Neuronal stem cell (in vitro differentiated cells): ENCODE results near the gene SH3TC1.
A peak's percentile ranks its signal among the peaks of the same experiment; 100 is the strongest.

Experiments
- DNase-seq: peaks from one replicate; pipeline ENCODE4 v3.0.0-alpha.2; 2013; ENCODE audit warnings: low spot score
- H2AFZ ChIP-seq: one replicate; pipeline ENCODE4 v1.6.1; 2013; ENCODE audit warnings: mild to moderate bottlenecking, low read length, inconsistent platforms
- H2AK5ac ChIP-seq: 2 replicates; pipeline ENCODE4 v1.6.1; 2013; ENCODE audit warnings: low read depth, mild to moderate bottlenecking, inconsistent platforms, low read length, moderate library complexity, mixed read lengths
- H2BK120ac ChIP-seq: 2 replicates; pipeline ENCODE4 v1.6.1; 2013; ENCODE audit warnings: low read depth, mild to moderate bottlenecking, inconsistent platforms, low read length, moderate library complexity, mixed read lengths
- H2BK12ac ChIP-seq: one replicate; pipeline ENCODE4 v1.6.1; 2013; ENCODE audit warnings: low read length, inconsistent platforms
- H2BK15ac ChIP-seq: 2 replicates; pipeline ENCODE4 v1.6.1; 2013; ENCODE audit warnings: mild to moderate bottlenecking, low read length, inconsistent platforms, mixed read lengths
- H2BK5ac ChIP-seq: one replicate; pipeline ENCODE4 v1.6.1; 2013; ENCODE audit warnings: inconsistent platforms, mild to moderate bottlenecking, low read length, moderate library complexity
- H3K14ac ChIP-seq: one replicate; pipeline ENCODE4 v1.6.1; 2013; ENCODE audit warnings: low read length, inconsistent platforms
- H3K18ac ChIP-seq: 2 replicates; pipeline ENCODE4 v1.6.1; 2013; ENCODE audit warnings: low read length, inconsistent platforms
- H3K23ac ChIP-seq: 2 replicates; pipeline ENCODE4 v1.6.1; 2013; ENCODE audit warnings: low read depth, mild to moderate bottlenecking, mixed read lengths, low read length, inconsistent platforms; ENCODE audit not compliant: poor library complexity
- H3K27ac ChIP-seq: replicated peaks from 3 replicates; pipeline ENCODE4 v1.5.1; 2013; ENCODE audit warnings: low read length, inconsistent platforms
- H3K27me3 ChIP-seq, 3 experiments: 2 replicates each; pipeline ENCODE4 v1.6.1; 2013; ENCODE audit warnings: low read length in 3 of 3, mild to moderate bottlenecking in 2 of 3, inconsistent platforms in 1 of 3, low read depth in 1 of 3, mixed read lengths in 1 of 3, moderate library complexity in 1 of 3; ENCODE audit not compliant: control insufficient read depth in 3 of 3, insufficient read depth in 3 of 3
- H3K36me3 ChIP-seq, 2 donors: replicated peaks in 1 of 2; 2 replicates each; pipeline ENCODE4 v1.6.1; 2013; ENCODE audit warnings: low read length in 2 of 2; ENCODE audit not compliant: control insufficient read depth in 2 of 2, insufficient read depth in 2 of 2
- H3K4ac ChIP-seq: 2 replicates; pipeline ENCODE4 v1.6.1; 2013; ENCODE audit warnings: inconsistent platforms, mild to moderate bottlenecking, low read length, moderate library complexity
- H3K4me1 ChIP-seq, 2 donors: 1 replicate in 1 of 2; 2 replicates in 1 of 2; pipeline ENCODE4 v1.6.1; 2013; ENCODE audit warnings: low read length in 2 of 2, low read depth in 1 of 2; ENCODE audit not compliant: control insufficient read depth in 2 of 2, insufficient read depth in 1 of 2
- H3K4me2 ChIP-seq: one replicate; pipeline ENCODE4 v1.6.1; 2013; ENCODE audit warnings: mild to moderate bottlenecking, low read length, inconsistent platforms; ENCODE audit not compliant: insufficient read depth, poor library complexity, severe bottlenecking
- H3K4me3 ChIP-seq, 2 donors: 2 replicates each; pipeline ENCODE4 v1.5.1; 2013; ENCODE audit warnings: low read length in 2 of 2, mild to moderate bottlenecking in 2 of 2, inconsistent platforms in 1 of 2, moderate library complexity in 1 of 2
- H3K79me1 ChIP-seq: one replicate; pipeline ENCODE4 v1.6.1; 2013; ENCODE audit warnings: low read depth, mild to moderate bottlenecking, inconsistent platforms, low read length, moderate library complexity
- H3K9ac ChIP-seq: one replicate; pipeline ENCODE4 v1.6.1; 2013; ENCODE audit warnings: mild to moderate bottlenecking, low read depth, low read length, inconsistent platforms; ENCODE audit not compliant: poor library complexity
- H3K9me3 ChIP-seq, 2 donors: replicated peaks in 1 of 2; 2 replicates each; pipeline versions ENCODE3 to v1.6.1; 2013; ENCODE audit warnings: low read length in 2 of 2, mild to moderate bottlenecking in 2 of 2, inconsistent platforms in 1 of 2, low read depth in 1 of 2, mixed read lengths in 1 of 2, moderate library complexity in 1 of 2; ENCODE audit not compliant: control insufficient read depth in 2 of 2, insufficient read depth in 1 of 2
- H4K8ac ChIP-seq: one replicate; pipeline ENCODE4 v1.6.1; 2013; ENCODE audit warnings: low read depth, mild to moderate bottlenecking, inconsistent platforms, low read length, moderate library complexity
- H4K91ac ChIP-seq: one replicate; pipeline ENCODE4 v1.6.1; 2013; ENCODE audit warnings: low read length, low read depth, mild to moderate bottlenecking, inconsistent platforms; ENCODE audit not compliant: poor library complexity
- WGBS, 2 donors: extraction: QIAGEN DNeasy Blood & Tissue Kit; methylation state at CpG; one replicate each; pipeline ENCODE4 v1.1.7; 2013; ENCODE audit warnings: missing lambda C conversion rate in 2 of 2, mixed read lengths in 1 of 2; ENCODE audit not compliant: insufficient read length in 2 of 2, insufficient replicate concordance in 1 of 2; ENCODE audit errors: extremely low coverage in 2 of 2; 5-methylcytosine and 5-hydroxymethylcytosine counted together

SH3TC1 gene

DNA sequence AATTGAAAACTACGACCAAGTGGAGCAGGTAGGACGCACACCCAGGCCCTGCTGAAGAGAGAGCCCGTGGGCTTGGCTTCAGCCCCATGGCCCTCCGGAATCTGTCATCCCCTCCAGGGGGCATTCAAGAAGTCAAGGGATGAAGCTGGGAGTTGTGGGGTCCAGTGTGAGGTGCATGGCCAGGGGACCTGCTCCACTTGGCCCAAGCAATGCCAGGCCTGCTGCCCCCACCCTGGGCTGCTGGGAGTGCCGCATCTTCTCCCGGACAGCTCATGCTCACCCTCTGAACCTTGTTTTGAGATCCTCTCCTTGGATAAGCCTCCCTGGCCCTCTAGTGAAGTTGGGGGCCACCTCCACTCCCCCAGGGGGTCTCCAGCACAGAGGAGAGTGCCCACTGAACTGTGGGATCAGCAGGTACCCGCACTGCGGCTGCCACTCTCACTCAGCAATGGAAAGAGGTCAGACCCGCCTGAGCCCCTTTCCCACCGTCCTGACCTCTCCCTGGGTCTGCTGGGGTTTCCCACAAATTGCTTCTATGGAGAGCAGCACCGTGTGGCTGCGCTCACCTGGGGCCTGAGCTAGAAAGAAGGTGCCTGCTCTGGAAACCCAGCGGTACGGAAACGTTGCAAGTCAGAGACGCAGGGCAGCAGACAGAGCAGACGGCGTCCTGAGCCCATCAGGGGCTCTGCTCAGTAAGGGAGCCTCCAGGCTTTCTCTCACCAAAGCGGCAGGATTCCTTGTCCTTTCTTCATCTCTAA, 35.5 kb upstream of the SH3TC1 start:
- Histone ChIP-seq H2BK120ac (no peak overlapping the region), H3K9me3 (peaks cover 0 to 3% of the 10 kb centered on the region in 2 donors), H2BK5ac (peak overlapping the region; percentile 47), H3K9ac (no peak overlapping the region), H4K91ac (no peak overlapping the region), H3K14ac (no peak overlapping the region), H3K23ac (peak overlapping the region; percentile 6), H3K4me1 (peaks cover 6% of the 10 kb centered on the region in 2 donors), H3K4me3 (no peak overlapping the region), H2AK5ac (peak overlapping the region; percentile 64), H3K27ac (no peak overlapping the region), H3K18ac (no peak overlapping the region), H2BK15ac (no peak overlapping the region), H3K4me2 (no peak overlapping the region), H2AFZ (no peak overlapping the region), H3K4ac (no peak overlapping the region), H3K27me3 (peaks cover 0 to 54% (median 13%) of the 10 kb centered on the region in 3 experiments), H3K79me1 (no peaks in the 10 kb centered on the region), H2BK12ac (no peak overlapping the region), H3K36me3 (no peaks in the 10 kb centered on the region), H4K8ac (no peak overlapping the region)
- no peak for DNase-seq
- WGBS, 2 donors = no CpG with 5 or more reads among the region's 19 CpGs

DNA sequence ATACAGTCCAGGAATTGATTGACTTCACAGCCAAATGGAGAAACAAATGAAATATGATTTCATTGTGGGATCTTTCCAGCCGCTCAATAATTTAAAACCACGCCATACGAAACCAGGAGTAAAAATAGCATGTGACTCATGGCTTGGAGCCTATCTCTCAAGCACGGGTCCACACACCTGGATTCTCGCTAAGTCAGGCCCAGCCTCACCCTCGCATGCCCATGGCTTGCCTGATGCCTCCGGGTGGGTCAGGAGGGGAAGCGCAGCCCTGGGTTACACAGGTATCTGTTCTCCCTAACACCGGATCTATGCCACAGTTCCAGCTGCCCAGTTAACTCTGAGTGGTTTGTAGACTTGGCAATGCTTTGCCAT, 34.9 kb upstream of the SH3TC1 start:
- Histone ChIP-seq H2BK120ac (no peak overlapping the region), H3K4ac (no peak overlapping the region), H4K8ac (no peak overlapping the region), H3K23ac (no peak overlapping the region), H3K79me1 (no peaks in the 10 kb centered on the region), H3K9me3 (peaks cover 0 to 7% of the 10 kb centered on the region in 2 donors), H2BK5ac (peak overlapping the region; percentile 47), H3K36me3 (no peaks in the 10 kb centered on the region), H3K14ac (no peak overlapping the region), H3K4me3 (no peak overlapping the region), H3K18ac (no peak overlapping the region), H2BK12ac (no peak overlapping the region), H2AFZ (no peak overlapping the region), H2BK15ac (no peak overlapping the region), H4K91ac (no peak overlapping the region), H3K4me2 (no peak overlapping the region), H3K4me1 (peaks cover 6% of the 10 kb centered on the region in 2 donors), H3K27ac (no peak overlapping the region), H2AK5ac (no peak overlapping the region), H3K27me3 (peaks cover 0 to 54% (median 13%) of the 10 kb centered on the region in 3 experiments), H3K9ac (no peak overlapping the region)
- no peak for DNase-seq
- WGBS, 2 donors = no CpG with 5 or more reads among the region's 9 CpGs

DNA sequence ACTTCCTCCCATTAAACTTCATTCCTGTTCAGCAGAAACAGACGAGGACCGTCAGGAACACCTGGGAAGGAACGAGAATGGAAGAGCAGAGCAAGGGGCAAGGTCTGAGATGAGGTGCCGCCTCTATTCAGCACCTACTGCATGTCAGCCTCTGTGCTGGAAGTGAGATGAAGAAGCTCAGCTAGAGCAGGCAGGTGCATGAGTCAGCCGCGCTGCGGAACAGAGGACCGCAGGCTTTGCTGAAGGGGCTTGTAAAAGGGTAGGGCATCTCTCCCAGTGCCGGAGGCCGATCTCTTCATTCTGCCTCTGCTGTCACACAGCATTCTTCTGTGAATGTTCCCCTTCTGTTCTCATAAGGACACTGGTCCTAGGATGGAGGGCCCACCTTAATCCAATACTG, 34.4 kb upstream of the SH3TC1 start:
- H3K9ac ChIP-seq = no peak overlapping the region
- peaks cover 0 to 49% (median 8%) of the 10 kb centered on the region in 3 experiments for H3K27me3 ChIP-seq
- no peak overlapping the region for H2BK12ac ChIP-seq
- H4K8ac ChIP-seq = no peak overlapping the region
- WGBS, 2 donors = no CpG with 5 or more reads among the region's 10 CpGs
- H2BK120ac ChIP-seq = no peak overlapping the region
- DNase-seq = no peak
- H2AFZ ChIP-seq = no peak overlapping the region
- H2AK5ac ChIP-seq = no peak overlapping the region
- no peak overlapping the region for H3K4me3 ChIP-seq
- no peak overlapping the region for H3K23ac ChIP-seq
- no peak overlapping the region for H4K91ac ChIP-seq
- H3K14ac ChIP-seq = peak overlapping the region; percentile 1
- no peak overlapping the region for H3K4ac ChIP-seq
- H3K27ac ChIP-seq = no peak overlapping the region
- H3K4me1 ChIP-seq = peaks cover 1 to 2% of the 10 kb centered on the region in 2 donors
- H3K4me2 ChIP-seq = no peak overlapping the region
- no peak overlapping the region for H3K18ac ChIP-seq
- H3K36me3 ChIP-seq = no peaks in the 10 kb centered on the region
- no peaks in the 10 kb centered on the region for H3K79me1 ChIP-seq
- no peak overlapping the region for H2BK5ac ChIP-seq
- H2BK15ac ChIP-seq = no peak overlapping the region
- H3K9me3 ChIP-seq = peaks cover 0 to 7% of the 10 kb centered on the region in 2 donors

DNA sequence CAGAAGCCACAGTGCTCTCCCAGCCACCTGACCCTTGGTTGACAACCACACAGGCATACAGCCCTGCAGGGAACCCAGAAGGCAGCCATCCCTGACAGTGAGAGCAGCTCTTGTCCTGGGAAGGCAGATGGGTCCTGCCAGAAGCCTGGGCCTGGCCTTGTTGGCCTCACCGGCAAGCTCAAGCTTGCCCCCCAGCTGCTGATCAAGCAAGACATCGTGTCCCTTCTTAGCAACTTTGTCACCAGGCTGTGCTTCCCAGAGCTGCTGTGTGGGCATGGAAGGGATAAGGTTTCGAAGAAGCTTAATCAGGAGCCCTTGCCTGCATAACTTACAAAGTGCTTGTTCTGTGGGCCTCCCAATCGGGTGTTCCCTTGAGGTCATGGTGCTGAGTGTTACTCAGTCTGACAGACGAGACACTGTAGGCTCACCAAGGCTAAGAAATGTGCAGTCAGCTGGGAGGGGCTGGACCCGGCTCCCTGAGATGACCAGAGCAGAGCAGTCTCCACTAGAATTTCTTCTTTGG, 33.7 kb upstream of the SH3TC1 start:
- H3K79me1 ChIP-seq = no peaks in the 10 kb centered on the region
- H4K8ac ChIP-seq = no peak overlapping the region
- no peak overlapping the region for H3K14ac ChIP-seq
- no peak overlapping the region for H4K91ac ChIP-seq
- no peak overlapping the region for H3K18ac ChIP-seq
- no peak for DNase-seq
- no peak overlapping the region for H3K23ac ChIP-seq
- WGBS, 2 donors = no CpG with 5 or more reads among the region's 6 CpGs
- H2BK12ac ChIP-seq = peak overlapping the region; percentile 33
- H2AK5ac ChIP-seq = no peak overlapping the region
- H2AFZ ChIP-seq = no peak overlapping the region
- no peak overlapping the region for H3K4ac ChIP-seq
- no peaks in the 10 kb centered on the region for H3K36me3 ChIP-seq
- peaks cover 0 to 7% of the 10 kb centered on the region in 2 donors for H3K9me3 ChIP-seq
- no peak overlapping the region for H2BK15ac ChIP-seq
- H3K4me2 ChIP-seq = no peak overlapping the region
- no peak overlapping the region for H2BK120ac ChIP-seq
- H3K9ac ChIP-seq = no peak overlapping the region
- H3K4me1 ChIP-seq = no peaks in the 10 kb centered on the region
- H2BK5ac ChIP-seq = no peak overlapping the region
- H3K27me3 ChIP-seq = peaks cover 0 to 42% (median under 1%) of the 10 kb centered on the region in 3 experiments
- no peak overlapping the region for H3K4me3 ChIP-seq
- no peak overlapping the region for H3K27ac ChIP-seq
